GM19455 (cell line): ENCODE data around the gene TXNRD3.

ENCODE experiments used
- ATAC-seq: cut with Tn5 transposase; IDR thresholded peaks from one replicate; pipeline ENCODE4 v1.9.1; 2021; ENCODE audit not compliant: unreplicated experiment

Gene TXNRD3

GRCh38 chr3:126672340-126672739 lies 17.4 kb upstream of the TXNRD3 start:
- no peak for ATAC-seq

- no peak for ATAC-seq
Measured at GRCh38 chr3:126671521-126671920, 16.6 kb upstream of the TXNRD3 start.

GRCh38 chr3:126668450-126669401 lies 13.8 kb upstream of the TXNRD3 start:
- ATAC-seq, result no peak

GRCh38 chr3:126667631-126668449 lies 12.9 kb upstream of the TXNRD3 start:
- ATAC-seq, result no peak

GRCh38 chr3:126666658-126667528 lies 12.0 kb upstream of the TXNRD3 start:
- no peak for ATAC-seq

- ATAC-seq, result no peak
Measured at GRCh38 chr3:126665959-126666657, 11.2 kb upstream of the TXNRD3 start.

GRCh38 chr3:126665221-126665936 lies 10.5 kb upstream of the TXNRD3 start:
- no peak for ATAC-seq

GRCh38 chr3:126664591-126665214 lies 9.8 kb upstream of the TXNRD3 start:
- no peak for ATAC-seq

- ATAC-seq, result no peak
Measured at GRCh38 chr3:126663750-126664149, 8.8 kb upstream of the TXNRD3 start.

- no peak for ATAC-seq
Measured at GRCh38 chr3:126663257-126663656, 8.3 kb upstream of the TXNRD3 start.

GRCh38 chr3:126661532-126662364 lies 6.8 kb upstream of the TXNRD3 start:
- no peak for ATAC-seq

GRCh38 chr3:126659915-126660886 lies 5.3 kb upstream of the TXNRD3 start:
- ATAC-seq, result no peak

- no peak for ATAC-seq
Measured at GRCh38 chr3:126658584-126658983, 3.7 kb upstream of the TXNRD3 start.

GRCh38 chr3:126657901-126658300 lies 3.0 kb upstream of the TXNRD3 start:
- ATAC-seq, result no peak

- ATAC-seq, result no peak
Measured at GRCh38 chr3:126656371-126657134, 1.6 kb upstream of the TXNRD3 start.

GRCh38 chr3:126655887-126656286 lies 963 bp upstream of the TXNRD3 start:
- no peak for ATAC-seq
